H7 (cell line): Measurements from ENCODE around the gene BLVRB. TPM values are rescaled to one million over a fixed set of nuclear protein-coding genes. Genes with fewer than 3 reads are reported as not detected.
A peak's percentile ranks its signal among the peaks of the same experiment; 100 is the strongest.

ENCODE experiments used
- DNase-seq: peaks from one replicate; pipeline ENCODE4 v3.0.0; 2012
- H3K27me3 ChIP-seq: 2 replicates; pipeline ENCODE4 v1.6.0; 2011; ENCODE audit warnings: mild to moderate bottlenecking, low read length; ENCODE audit not compliant: control insufficient read depth, insufficient read depth
- H3K36me3 ChIP-seq: replicated peaks from 2 replicates; pipeline ENCODE4 v1.5.1; 2011; ENCODE audit warnings: low read length; ENCODE audit not compliant: control insufficient read depth, insufficient read depth
- H3K4me3 ChIP-seq: 2 replicates; pipeline ENCODE4 v1.5.1; 2011; ENCODE audit warnings: low read depth, mild to moderate bottlenecking, control low read depth, low read length, moderate library complexity; ENCODE audit not compliant: insufficient read depth
- total RNA-seq: library from RNA; depleted of rRNA; stranded (reverse); fragments of >200 nt; shearing (Covaris generic); gene quantifications from 2 replicates; pipeline ENCODE4 v1.2.3, GENCODE V29; 2014; rRNA removed

BLVRB gene
- 43.6 and 53.8 TPM in 2 replicates for total RNA-seq

- no peaks in the 10 kb centered on the region for H3K36me3 ChIP-seq
- peak within 1 kb of the TSS; percentile 69 for H3K4me3 ChIP-seq
- peaks cover 29% of the 10 kb centered on the region for H3K27me3 ChIP-seq
- DNase-seq = peak; percentile 99
Measured at GRCh38 chr19:40465557-40466218, at the start of gene BLVRB. TSS of gene BLVRB (minus strand) at chr19:40465745. CDS start at chr19:40465688, 57 bp downstream.

GRCh38 chr19:40513741-40514315, 48.3 kb upstream of the BLVRB start:
- H3K36me3 ChIP-seq = no peaks in the 10 kb centered on the region
- H3K27me3 ChIP-seq = peaks cover 68% of the 10 kb centered on the region
- DNase-seq = no peak
- H3K4me3 ChIP-seq = no peak overlapping the region

GRCh38 chr19:40513345-40513678, 47.8 kb upstream of the BLVRB start:
- H3K36me3 ChIP-seq = no peaks in the 10 kb centered on the region
- no peak for DNase-seq
- no peak overlapping the region for H3K4me3 ChIP-seq
- H3K27me3 ChIP-seq = peaks cover 63% of the 10 kb centered on the region

- Histone ChIP-seq H3K27me3 (peaks cover 61% of the 10 kb centered on the region), H3K36me3 (no peaks in the 10 kb centered on the region), H3K4me3 (peak overlapping the region; percentile 14)
- DNase-seq = peak; percentile 88
Measured at GRCh38 chr19:40512473-40513344, 47.2 kb upstream of the BLVRB start.

GRCh38 chr19:40512110-40512472, 46.5 kb upstream of the BLVRB start:
- no peak for DNase-seq
- peaks cover 57% of the 10 kb centered on the region for H3K27me3 ChIP-seq
- H3K4me3 ChIP-seq = peak overlapping the region; percentile 14
- no peaks in the 10 kb centered on the region for H3K36me3 ChIP-seq

GRCh38 chr19:40511487-40511886, 45.9 kb upstream of the BLVRB start:
- Histone ChIP-seq H3K4me3 (no peak overlapping the region), H3K27me3 (peaks cover 55% of the 10 kb centered on the region), H3K36me3 (no peaks in the 10 kb centered on the region)
- DNase-seq = no peak

- no peaks in the 10 kb centered on the region for H3K36me3 ChIP-seq
- peaks cover 57% of the 10 kb centered on the region for H3K27me3 ChIP-seq
- DNase-seq = no peak
- no peak overlapping the region for H3K4me3 ChIP-seq
Measured at GRCh38 chr19:40510526-40511115, 45.1 kb upstream of the BLVRB start.

- Histone ChIP-seq H3K27me3 (peaks cover 43% of the 10 kb centered on the region), H3K4me3 (no peak overlapping the region)
- no peak for DNase-seq
Measured at GRCh38 chr19:40508739-40509260, 43.3 kb upstream of the BLVRB start.

GRCh38 chr19:40507892-40508291, 42.3 kb upstream of the BLVRB start:
- Histone ChIP-seq H3K27me3 (peaks cover 34% of the 10 kb centered on the region), H3K36me3 (no peaks in the 10 kb centered on the region), H3K4me3 (no peak overlapping the region)
- DNase-seq = peak; percentile 39

More at GRCh38 chr19:40508739-40509260, 43.3 kb upstream of the BLVRB start:
- no peaks in the 10 kb centered on the region for H3K36me3 ChIP-seq

GRCh38 chr19:40506099-40506498, 40.6 kb upstream of the BLVRB start:
- H3K4me3 ChIP-seq = no peak overlapping the region
- no peaks in the 10 kb centered on the region for H3K36me3 ChIP-seq
- peaks cover 22% of the 10 kb centered on the region for H3K27me3 ChIP-seq
- DNase-seq = no peak

GRCh38 chr19:40503320-40503695, 37.8 kb upstream of the BLVRB start:
- Histone ChIP-seq H3K36me3 (no peaks in the 10 kb centered on the region), H3K27me3 (peaks cover 9% of the 10 kb centered on the region; the same call in 1 of the 2 replicates), H3K4me3 (no peak overlapping the region)
- peak; percentile 71 for DNase-seq

GRCh38 chr19:40502647-40503319, 37.2 kb upstream of the BLVRB start:
- Histone ChIP-seq H3K4me3 (no peak overlapping the region), H3K36me3 (no peaks in the 10 kb centered on the region), H3K27me3 (peaks cover 9% of the 10 kb centered on the region; the same call in 1 of the 2 replicates)
- peak; percentile 79 for DNase-seq

- Histone ChIP-seq H3K27me3 (peaks cover 9% of the 10 kb centered on the region; the same call in 1 of the 2 replicates), H3K4me3 (no peak overlapping the region), H3K36me3 (no peaks in the 10 kb centered on the region)
- DNase-seq = no peak
Measured at GRCh38 chr19:40502081-40502480, 36.5 kb upstream of the BLVRB start.

GRCh38 chr19:40501599-40501998, 36.1 kb upstream of the BLVRB start:
- no peak overlapping the region for H3K4me3 ChIP-seq
- peaks cover 9% of the 10 kb centered on the region; the same call in 1 of the 2 replicates for H3K27me3 ChIP-seq
- DNase-seq = no peak
- no peaks in the 10 kb centered on the region for H3K36me3 ChIP-seq
